Hypothalamus (tissue), 51 donors: Measurements from ENCODE around the gene LRRC3.
"Not testable (repeated sequence)": the region's sequence is repeated elsewhere in the genome, so short reads cannot be mapped to it uniquely, and the experiment has no call there.

Experiments
- DNase-seq, 51 donors: peaks; one replicate each; lab custom pipeline; 2025; lab: John Stamatoyannopoulos, UW

LRRC3 gene

GRCh38 chr21:44492567-44493385 lies 37.5 kb downstream of the LRRC3 start:
- no peak for DNase-seq

GRCh38 chr21:44494418-44494817 lies 39.1 kb downstream of the LRRC3 start:
- no peak for DNase-seq

- DNase-seq, result no peak
Observed at GRCh38 chr21:44494956-44495355, 39.6 kb downstream of the LRRC3 start.

- DNase-seq, result no peak
Observed at GRCh38 chr21:44495611-44496563, 40.6 kb downstream of the LRRC3 start.

- DNase-seq, result peak in 1 of 51 donors; percentile 16
Observed at GRCh38 chr21:44496564-44497550, 41.5 kb downstream of the LRRC3 start.

GRCh38 chr21:44497703-44498126 lies 42.4 kb downstream of the LRRC3 start:
- no peak for DNase-seq

- no peak for DNase-seq
Observed at GRCh38 chr21:44498280-44499210, 43.2 kb downstream of the LRRC3 start.

- DNase-seq, result no peak
Observed at GRCh38 chr21:44499211-44499560, 43.9 kb downstream of the LRRC3 start.

GRCh38 chr21:44499631-44500030 lies 44.3 kb downstream of the LRRC3 start:
- no peak for DNase-seq

- DNase-seq, result no peak
Observed at GRCh38 chr21:44500111-44500510, 44.8 kb downstream of the LRRC3 start.

GRCh38 chr21:44502171-44502958 lies 47.1 kb downstream of the LRRC3 start:
- no peak for DNase-seq

- not testable (repeated sequence) for DNase-seq
Observed at GRCh38 chr21:44503006-44503889, 47.9 kb downstream of the LRRC3 start.

GRCh38 chr21:44503901-44504399 lies 48.6 kb downstream of the LRRC3 start:
- DNase-seq, result peak in 1 of 51 donors; percentile 7

- no peak for DNase-seq
Observed at GRCh38 chr21:44505673-44506278, 50.5 kb downstream of the LRRC3 start.

GRCh38 chr21:44506279-44507255 lies 51.3 kb downstream of the LRRC3 start:
- no peak for DNase-seq
